Inferior parietal cortex (tissue), 1 donor: Measurements from ENCODE around the gene CCDC102A.
"Not testable (repeated sequence)": the region's sequence is repeated elsewhere in the genome, so short reads cannot be mapped to it uniquely, and the experiment has no call there.

Source experiments
- DNase-seq: peaks from one replicate; pipeline ENCODE4 v3.0.0-alpha.2; 2016; ENCODE audit errors: extremely low spot score

The CCDC102A gene

DNA sequence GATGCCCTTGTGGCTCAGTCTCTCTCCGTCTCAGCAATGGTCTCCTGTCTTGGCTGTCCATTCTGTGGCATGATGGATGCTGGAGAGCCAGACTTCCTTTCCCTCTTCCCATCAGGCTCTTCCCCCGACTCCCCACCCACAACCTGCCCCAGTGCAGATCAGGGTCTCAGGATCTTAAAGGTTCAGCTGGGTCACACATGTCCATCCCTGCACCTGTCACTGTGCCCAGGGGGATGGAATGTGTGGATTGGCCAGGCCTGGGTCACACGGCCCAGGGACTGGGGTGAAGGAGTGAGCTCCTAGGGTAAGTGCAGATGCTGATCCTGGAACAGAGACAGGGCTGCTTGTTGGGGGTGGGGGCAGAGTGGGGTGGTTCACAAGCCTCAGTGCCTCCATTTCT, 29.1 kb upstream of the CCDC102A start:
- DNase-seq, result no peak

DNA sequence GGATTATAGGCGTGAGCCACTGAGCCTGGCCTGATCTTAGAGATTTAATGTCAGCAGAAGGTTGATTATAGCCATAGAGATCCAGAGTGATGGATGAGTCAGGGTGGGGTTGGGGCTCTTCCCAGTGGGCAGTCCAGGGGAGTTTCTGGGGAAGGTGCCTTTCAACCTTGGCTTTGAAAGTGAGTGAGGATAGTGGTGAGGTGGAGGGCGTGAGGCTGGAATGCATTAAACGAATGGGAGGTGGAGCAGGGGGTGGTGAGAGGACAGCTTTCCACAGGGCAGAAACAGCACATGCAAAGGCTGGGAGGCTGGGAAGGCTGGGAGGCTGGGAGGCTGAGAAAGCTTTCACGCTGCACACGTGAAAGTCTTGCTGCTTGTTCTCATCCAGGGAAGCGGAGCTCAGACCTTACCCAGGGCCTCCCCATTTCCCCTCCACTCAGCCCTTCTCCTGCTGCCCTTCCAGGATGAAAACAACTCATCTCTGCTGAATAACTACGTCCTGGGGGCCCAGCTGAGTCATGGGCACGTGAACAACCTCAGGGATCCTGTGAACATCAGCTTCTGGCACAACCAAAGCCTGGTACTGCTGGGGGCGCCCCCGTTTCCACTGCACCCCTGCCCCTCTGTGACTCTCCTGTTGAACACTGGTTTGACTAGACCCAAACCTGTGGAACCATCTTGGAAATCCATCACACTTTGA, 28.4 kb upstream of the CCDC102A start:
- no peak for DNase-seq

DNA sequence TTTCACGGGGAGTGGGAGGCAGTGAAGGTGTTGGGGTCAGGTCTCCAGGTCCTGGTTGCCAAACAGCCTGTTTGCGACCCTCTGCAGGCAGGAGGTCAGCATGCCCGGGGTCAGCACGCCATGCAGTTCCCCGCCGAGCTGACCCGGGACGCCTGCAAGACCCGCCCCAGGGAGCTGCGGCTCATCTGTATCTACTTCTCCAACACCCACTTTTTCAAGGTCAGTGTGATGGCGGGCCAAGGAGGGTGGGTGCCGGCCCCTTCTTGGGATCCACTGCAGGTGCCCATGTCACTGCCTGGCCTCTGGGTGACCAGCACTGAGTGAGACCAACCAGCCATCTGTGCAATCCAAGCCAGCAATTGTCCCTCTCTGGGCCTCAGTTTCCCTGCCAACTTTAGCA, 27.4 kb upstream of the CCDC102A start:
- no peak for DNase-seq

DNA sequence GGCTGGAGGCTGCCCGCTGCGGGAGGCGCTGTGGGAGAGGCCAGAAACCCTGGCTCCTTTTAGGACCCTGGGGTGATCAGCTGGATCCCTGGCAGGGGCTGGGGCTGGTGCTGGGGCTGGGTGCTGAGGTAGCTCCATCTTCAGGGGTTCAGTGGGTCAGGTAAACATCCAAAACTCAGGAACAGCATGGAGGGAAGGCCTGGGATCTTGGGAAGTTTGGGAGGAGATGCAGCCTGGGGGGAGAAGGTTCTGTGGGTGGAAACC, 27.0 kb upstream of the CCDC102A start:
- DNase-seq, result no peak

DNA sequence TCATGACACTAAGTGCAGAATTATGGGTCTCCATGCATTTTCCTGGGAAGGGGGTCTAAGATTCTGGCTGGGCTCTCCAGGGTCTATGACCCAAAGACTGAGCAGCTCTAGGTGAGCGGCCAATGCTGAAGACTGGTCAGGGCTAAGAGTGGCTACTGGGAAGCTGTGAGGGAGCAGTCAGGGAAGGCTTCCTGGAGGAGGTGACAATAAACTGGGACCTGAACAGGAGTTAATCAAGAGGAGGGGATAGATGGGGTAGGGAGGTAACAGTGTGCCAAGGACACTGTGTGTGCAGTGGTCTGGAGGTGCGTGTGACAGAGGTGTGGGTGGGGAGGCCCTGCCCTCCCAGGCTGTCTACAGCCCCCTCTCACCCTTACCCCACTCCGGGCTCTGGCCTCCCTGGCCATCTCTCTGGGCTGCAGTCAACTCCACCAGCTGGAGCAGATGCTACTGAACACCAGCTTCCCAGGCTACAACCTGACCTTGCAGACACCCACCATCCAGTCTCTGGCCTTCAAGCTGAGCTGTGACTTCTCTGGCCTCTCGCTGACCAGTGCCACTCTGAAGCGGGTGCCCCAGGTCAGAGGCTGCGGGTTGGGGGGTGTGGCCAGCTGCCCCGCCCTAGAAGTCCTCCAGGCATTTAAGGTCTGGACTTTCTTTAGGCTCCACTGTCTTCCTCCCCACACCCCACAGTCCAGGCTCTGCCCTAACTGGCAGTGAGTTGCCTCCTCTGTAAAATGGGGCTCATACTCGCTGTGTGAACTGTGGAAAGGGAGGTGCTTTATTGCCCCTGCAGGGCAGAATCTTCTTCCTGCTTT, 26.5 kb upstream of the CCDC102A start:
- no peak for DNase-seq

DNA sequence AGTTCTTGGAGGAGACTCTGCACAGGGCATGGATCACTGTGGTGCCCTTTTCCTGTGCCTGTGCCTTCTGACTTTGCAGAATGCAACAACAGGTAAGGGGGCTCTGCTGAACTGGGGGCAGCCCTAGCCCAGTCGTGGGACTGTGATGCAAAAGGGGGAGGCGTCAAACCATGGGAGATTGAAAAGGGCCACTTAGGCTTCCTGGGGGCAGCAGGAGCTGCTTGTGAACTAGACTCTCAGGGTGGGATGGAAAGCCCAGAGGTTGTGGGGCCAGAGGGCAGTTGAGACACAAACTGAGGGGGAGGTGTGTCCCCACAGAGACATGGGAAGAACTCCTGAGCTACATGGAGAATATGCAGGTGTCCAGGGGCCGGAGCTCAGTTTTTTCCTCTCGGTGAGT, 25.7 kb upstream of the CCDC102A start:
- DNase-seq, result no peak

DNA sequence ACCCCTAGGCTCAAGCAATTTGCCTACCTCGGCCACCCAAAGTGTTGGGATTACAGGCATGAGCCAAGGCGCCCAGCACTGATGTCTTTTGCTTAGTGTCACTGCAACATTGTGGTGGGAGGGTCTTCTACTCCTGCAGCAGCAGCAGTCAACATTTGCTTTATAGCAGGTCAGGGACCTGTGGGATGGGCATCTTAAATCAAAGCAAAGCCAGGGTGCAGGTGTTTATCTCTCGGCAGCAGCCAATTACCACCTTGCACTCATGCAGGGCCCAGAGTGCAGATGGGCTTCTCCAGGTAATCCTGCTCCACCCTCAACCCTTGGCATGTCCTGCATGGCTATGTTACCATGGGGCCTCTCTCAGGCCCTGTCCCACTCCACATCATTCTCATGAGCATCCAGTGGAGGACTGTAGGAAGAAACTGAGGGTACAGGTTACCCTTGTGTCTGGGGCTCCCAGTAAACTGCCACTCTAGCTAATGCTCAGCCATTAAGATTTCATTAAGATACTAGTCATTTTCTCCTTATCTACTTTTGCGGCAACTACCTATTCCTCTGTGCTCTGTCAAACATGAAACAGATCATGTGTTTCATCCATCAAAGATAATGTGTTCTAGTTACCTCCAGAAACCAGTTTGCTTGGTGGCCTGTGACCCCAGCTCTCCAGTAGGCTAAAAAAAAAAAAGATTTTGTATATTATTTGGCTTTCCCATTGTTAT, 22.9 kb upstream of the CCDC102A start:
- no peak for DNase-seq

DNA sequence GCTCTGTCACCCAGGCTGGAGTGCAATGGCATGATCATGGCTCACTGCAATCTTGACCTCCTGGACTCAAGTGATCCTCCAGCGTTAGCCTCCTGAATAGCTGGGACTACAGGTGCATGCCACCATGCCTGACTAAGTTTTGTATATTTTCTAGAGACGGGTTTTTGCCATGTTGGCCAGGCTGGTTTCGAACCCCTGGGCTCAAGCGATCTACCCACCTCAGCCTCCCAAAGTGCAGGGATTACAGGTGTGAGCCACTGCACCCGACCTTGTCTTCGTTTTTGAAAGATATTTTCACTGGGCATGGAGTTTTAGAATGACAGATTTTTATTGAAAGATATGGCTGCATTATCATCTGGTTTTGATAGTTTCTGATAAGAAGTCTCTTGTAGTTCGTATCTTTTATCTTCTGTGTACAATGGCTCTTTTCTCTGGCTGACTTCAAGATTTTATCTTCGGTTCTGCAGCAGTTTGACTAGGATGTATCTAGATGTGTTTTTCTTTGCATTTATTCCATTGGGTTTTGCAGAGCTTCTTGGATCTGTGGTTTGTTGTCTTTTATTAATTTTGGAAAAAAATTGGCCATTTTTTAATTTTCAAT, 20.7 kb upstream of the CCDC102A start:
- DNase-seq, result no peak

DNA sequence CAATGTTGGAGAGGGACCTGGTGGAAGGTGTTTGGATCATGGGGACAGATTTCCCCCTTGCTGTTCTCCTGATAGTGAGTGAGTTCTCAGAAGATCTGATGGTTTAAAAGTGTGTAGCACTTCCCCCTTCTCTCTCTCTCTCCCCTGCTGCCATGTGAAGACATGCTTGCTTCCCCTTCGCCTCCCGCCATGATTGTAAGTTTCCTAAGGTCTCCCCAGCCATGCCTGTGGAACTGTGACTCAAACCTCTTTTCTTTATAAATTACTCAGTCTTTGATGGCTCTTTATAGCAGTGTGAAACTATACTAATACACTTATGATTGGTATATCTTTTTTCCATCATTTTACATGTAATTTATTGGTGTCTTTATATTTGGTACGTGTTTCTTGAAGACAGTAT, 19.5 kb upstream of the CCDC102A start:
- DNase-seq, result no peak

DNA sequence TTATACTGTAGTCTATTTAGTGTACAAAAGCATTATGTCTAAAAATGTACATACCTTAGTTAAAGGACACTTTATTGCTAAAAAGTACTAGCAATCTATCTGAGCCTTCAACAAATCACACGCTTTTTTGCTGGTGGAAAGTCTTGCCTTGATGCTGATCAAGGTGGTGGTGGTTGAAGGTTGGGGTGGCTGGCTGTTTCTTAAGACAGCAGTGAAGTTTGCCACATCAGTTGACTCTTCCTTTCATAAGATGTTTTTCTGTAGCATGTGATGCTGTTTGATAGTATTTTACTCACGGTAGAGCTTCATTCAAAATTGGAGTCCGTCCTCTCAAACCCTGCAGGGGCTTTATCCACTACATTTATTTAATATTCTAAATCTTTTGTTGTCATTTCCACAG, 14.7 kb upstream of the CCDC102A start:
- no peak for DNase-seq

DNA sequence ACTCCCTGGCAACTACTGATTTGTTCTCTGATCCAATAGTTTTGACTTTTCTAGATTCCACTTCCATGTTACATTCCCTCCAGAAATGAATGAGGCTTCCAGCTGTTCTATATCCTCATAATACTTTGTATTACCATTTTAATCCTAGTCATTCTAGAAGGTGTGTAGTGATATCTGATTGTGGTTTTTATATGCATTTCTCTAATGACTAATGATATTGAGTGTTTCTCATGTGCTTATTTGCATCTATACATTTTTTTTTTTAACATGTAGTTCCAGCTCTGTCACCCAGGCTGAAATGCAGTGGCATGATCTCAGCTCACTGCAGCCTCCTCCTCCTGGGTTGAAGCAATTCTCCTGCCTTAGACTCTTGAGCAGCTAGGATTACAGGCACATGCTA, 13.4 kb upstream of the CCDC102A start:
- DNase-seq, result no peak

DNA sequence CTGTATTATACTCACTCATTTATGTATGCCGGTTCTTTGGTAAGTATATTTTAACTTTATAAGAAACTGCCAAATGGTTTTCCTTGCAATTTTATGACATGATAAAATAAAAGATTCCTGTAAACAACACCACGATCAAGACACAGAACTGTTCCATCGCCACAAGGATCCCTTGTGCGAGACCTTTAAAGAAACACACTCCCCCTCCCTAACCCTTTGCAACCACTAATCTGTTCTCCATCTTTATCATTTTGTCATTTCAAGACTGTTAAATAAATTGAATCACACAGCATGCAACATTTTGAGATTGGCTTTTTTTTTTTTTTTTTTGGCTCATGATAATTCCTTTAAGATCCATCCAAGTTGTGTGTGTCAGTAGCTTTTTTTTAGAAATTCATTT, 12.0 kb upstream of the CCDC102A start:
- no peak for DNase-seq

DNA sequence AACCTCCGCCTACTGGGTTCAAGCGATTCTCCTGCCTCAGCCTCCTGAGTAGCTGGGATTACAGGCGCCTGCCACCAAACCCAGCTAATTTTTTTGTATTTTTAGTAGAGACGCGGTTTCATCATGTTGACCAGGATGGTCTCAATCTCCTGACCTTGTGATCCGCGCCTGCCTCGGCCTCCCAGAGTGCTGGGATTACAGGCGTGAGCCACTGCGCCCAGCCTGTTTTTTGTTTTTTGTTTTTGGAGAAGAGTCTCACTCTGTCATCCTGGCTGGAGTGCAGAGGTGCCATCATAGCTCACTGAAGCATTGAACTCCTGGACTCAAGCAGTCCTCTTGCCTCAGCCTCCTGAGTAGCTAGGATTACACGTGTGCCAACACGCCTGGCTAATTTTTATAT, 11.2 kb upstream of the CCDC102A start:
- not testable (repeated sequence) for DNase-seq

DNA sequence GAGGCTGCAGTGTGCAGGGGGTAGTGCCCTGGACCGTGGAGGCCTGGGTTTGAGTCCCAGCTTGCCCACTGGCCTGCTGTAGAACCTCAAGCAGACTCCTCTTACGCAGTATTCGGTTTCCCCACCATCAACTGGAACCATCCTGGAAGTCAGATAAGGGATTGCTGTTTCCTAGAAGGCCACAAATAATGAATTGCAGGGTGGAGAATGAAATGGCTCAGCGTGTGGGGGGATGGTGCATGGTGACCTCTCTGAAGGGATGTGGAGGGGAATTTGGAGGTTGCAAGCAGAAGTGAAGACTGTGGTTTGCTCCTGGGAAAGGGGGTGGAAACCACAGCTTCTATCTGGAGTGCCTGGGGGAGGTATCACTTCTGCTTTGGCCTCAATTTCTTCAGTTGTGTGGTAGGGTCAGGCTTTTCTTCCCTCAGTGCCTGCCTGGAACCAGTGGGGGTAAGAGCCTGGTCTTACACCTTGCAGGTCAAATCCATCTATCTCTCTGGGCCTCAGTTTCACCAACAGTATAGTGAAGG, 7.8 kb upstream of the CCDC102A start:
- DNase-seq, result no peak

DNA sequence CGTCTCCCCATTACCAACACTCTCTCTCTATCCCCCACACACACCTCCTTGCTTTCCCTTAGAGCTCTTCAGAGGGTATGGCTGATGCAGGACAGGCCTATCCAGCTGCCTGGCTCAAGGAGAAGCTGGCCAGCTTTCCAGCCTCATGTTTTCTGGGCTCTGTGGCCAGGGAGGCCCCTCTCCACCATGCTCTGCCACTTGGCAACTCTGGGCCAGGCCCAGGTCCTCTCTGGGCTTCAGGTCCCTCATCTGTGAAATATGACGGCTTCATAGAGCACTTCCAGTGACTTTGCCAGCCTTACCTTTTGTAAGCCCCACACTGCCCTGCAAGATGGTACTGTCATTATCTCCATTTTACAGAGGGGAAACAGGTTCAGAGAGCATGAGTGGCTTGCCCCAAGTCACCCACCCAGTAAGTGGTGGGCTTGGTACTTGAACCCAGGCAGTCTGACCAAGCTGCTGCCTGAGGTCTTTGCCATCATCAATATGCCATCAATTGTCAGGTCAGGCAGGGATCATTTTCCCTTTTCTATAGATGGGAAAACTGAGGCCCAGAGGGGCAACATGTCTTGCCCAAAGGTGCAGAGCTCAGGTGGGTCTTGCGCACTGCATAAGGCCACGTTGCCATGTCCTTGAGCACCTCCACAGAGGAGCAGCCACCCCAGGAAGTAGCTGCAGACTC, 5.5 kb upstream of the CCDC102A start:
- no peak for DNase-seq

DNA sequence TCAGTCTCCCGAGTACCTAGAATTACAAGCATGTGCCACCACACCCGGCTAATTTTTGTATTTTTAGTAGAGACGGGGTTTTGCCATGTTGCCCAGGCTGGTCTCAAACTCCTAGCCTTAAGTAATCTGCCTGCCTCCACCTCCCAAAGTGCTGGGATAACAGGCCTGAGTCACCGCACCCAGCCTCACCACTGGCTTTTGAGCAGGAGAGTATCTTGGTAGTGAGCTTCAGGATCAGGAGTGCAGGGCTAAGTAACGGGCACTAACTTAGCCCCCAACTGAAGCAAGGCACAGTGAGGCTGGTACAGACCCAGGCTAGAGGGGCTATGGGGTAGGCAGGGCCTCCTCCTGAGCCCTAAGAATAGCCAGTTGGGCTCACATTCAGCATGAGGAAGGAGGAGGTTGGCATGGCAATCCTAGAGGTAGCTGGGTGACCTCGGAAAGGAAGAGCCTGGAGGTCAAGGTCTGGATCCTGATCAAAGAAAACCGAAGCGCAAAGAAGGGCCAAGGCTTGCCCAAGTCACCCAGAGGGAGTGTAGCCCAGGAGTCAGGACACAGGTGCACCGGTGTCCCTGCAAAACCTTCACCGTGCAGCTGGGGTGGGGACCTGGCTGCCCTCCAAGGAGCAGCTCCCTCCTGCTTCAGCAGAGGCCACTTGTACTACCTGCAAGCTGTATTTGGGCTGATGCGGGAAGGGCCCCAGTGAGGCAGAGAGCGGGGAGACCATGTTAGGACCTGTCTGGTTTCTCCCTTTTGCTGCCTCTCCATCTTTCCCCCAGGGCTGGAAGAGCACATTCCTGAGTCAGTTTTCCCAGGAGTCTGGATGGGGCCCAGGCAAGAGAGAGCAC, 4.8 kb upstream of the CCDC102A start:
- DNase-seq, result no peak

DNA sequence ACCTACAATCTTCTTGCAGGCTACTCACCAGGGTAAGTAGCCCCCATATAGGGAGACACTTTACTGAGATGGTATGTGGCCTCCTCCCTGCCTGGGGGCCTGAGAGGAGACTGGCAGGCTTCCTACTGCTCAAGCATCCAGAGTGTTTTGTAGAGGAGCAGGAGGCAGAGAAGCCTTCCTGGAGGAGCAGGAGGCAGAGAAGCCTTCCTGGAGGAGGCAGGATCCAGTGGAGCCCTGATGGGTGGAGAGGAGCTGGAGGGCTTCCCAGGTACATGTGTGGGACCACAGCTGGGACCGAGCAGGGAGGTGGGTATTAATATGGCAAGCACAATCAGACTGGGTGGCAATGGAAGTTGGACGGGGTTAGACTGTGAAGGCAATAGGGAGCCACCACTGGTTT, 4.0 kb upstream of the CCDC102A start:
- no peak for DNase-seq

DNA sequence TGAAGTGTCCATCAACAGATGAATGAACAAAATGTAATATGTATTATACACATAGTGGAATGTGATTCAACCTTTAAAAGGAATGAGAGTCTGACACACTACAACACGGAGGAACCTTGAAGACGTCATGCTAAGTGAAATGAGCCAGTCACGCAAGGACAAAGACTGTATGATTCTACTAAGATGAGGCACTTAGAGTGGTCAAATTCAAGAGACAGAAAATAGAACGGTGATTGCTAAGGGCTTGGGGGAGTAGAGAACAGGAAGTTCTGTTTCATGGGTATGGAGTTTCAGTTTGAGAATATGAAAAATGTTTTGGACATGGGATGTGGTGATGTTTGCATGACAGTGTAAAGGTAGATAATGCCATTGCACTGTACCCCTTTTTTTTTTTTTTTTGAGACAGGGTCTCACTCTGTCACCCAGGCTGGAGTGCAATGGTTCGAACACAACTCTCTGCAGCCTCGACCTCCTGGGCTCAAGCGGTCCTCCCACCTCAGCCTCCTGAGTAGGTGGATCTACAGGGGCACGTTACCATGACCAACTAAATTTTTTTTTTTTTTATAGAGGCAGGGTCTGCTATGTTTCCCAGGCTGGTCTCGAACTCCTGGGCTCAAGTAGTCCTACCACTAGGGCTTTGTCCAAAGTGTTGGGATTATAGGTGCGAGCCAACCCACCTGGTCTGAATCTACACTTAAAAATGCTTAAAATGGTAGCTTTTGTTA, 2.9 kb upstream of the CCDC102A start:
- DNase-seq, result no peak

DNA sequence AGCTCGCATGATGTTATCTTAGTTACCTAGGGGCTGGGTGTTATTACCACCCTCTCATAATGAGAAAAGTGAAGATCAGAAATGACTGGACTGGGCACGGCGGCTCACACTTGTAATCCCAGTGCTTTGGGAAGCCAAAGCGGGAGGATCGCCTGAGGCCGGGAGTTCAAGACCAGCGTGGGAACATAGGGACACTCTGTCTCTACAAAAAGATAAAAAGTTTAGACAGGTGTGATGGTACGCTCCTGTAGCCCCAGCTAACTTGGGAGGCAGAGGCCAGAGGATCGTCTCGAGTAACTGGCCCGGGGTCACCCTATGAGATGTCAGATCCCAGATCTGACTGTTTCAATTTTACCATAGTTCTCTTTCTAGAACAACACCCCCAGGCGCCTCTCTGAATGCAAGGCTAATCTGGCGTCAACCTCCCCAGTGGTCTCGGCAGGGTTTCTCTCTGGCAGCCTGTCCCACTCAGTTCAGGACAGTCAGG, 1.9 kb upstream of the CCDC102A start:
- DNase-seq, result no peak
